K562 (cell line): ENCODE measurements around the gene PPIA. TPM values are rescaled to one million over a fixed set of nuclear protein-coding genes. Genes with fewer than 3 reads are reported as not detected.
A peak's percentile ranks its signal among the peaks of the same experiment; 100 is the strongest.

ENCODE experiments used
- BCL6 ChIP-seq: fragments of 250-450 bp; sonication (Bioruptor Pico); IDR thresholded peaks from 2 replicates; pipeline ENCODE4 v1.4.0; 2020
- GATAD2B ChIP-seq: fragments of 450-650 bp; IDR thresholded peaks from 2 replicates; pipeline ENCODE4 v1.6.1; 2017; ENCODE audit warnings: mild to moderate bottlenecking, borderline replicate concordance
- HCFC1 ChIP-seq: IDR thresholded peaks from 2 replicates; pipeline ENCODE4 v1.6.1; 2012; ENCODE audit warnings: low read depth, low read length, improper control_type of control experiment
- IRF2 ChIP-seq: sonication (generic); formaldehyde crosslinking; IDR thresholded peaks from 2 replicates; pipeline ENCODE4 v1.8.1; 2022; ENCODE audit warnings: mild to moderate bottlenecking, missing genetic modification reagents
- MAZ ChIP-seq, 2 experiments: fragments of 450-650 bp in 1 of 2; sonication (generic) in 1 of 2; formaldehyde crosslinking; IDR thresholded peaks in 1 of 2; conservative IDR thresholded peaks in 1 of 2; 2 replicates each; pipeline versions ENCODE4 v1.4.0 to v1.5.0; 2020; ENCODE audit warnings: mild to moderate bottlenecking in 1 of 2, missing genetic modification reagents in 1 of 2
- MECOM ChIP-seq: fragments of 250-450 bp; sonication (Bioruptor Pico); IDR thresholded peaks from 2 replicates; pipeline ENCODE4 v1.8.0; 2022; ENCODE audit warnings: inconsistent platforms
- RBM14 ChIP-seq: fragments of 200-400 bp; formaldehyde crosslinking; IDR thresholded peaks from 2 replicates; pipeline ENCODE4 v1.6.1; 2018; ENCODE audit warnings: low read depth, mild to moderate bottlenecking, low read length, moderate library complexity, borderline replicate concordance; ENCODE audit not compliant: insufficient read depth
- SRSF7 ChIP-seq: fragments of 200-400 bp; formaldehyde crosslinking; optimal IDR thresholded peaks from 2 replicates; pipeline ENCODE3; 2017; ENCODE audit warnings: mild to moderate bottlenecking, low read depth, low read length
- ZNF384 ChIP-seq: IDR thresholded peaks from 2 replicates; pipeline ENCODE4 v1.6.1; 2012; ENCODE audit warnings: low read depth, low read length, improper control_type of control experiment
- ZNF696 ChIP-seq: fragments of 250-450 bp; sonication (Bioruptor Pico); conservative IDR thresholded peaks from 2 replicates; pipeline ENCODE4 v1.4.0; 2020; ENCODE audit warnings: mild to moderate bottlenecking, moderate library complexity
- ZNF699 ChIP-seq: fragments of 250-450 bp; sonication (Bioruptor Pico); IDR thresholded peaks from 2 replicates; pipeline ENCODE4 v1.8.0; 2021; ENCODE audit warnings: mild to moderate bottlenecking, moderate library complexity; ENCODE audit not compliant: insufficient replicate concordance
- polyA plus RNA-seq, 8 experiments: library from polyadenylated mRNA; depleted of rRNA in 4 of 8; stranded (reverse) in 5 of 8; unstranded in 3 of 8; fragments of >200 nt; fragmentation: Nextera tagmentation in 2 of 8; fragmentation: Illumina TruSeq in 1 of 8; extraction: Ambion mirVana in 2 of 8; extraction: Trizol in 1 of 8; gene quantifications; 2 replicates each; pipeline versions ENCODE4 v1.2.1 to v1.2.3, GENCODE V29; 2011 to 2014; ENCODE audit warnings: inconsistent platforms in 1 of 8, missing spikeins in 1 of 8
- total RNA-seq, 7 experiments: library from RNA; depleted of rRNA in 6 of 7; stranded (reverse); fragments of >200 nt in 6 of 7; fragmentation: Illumina TruSeq in 2 of 7; extraction: Trizol in 2 of 7; gene quantifications; 2 replicates each; pipeline versions ENCODE4 v1.2.1 to v1.2.3, GENCODE V29; 2011 to 2021; ENCODE audit warnings: low replicate concordance in 1 of 7
- TF ChIP-seq, protein P1 (sequence below): fragments of 450-650 bp; formaldehyde crosslinking; conservative IDR thresholded peaks from 2 replicates; pipeline ENCODE4 v1.4.0; 2022; ENCODE audit warnings: mild to moderate bottlenecking, missing genetic modification characterization
- TF ChIP-seq, protein P2 (sequence below): fragments of 250-450 bp; sonication (Bioruptor Pico); IDR thresholded peaks from 2 replicates; pipeline ENCODE4 v1.4.0; 2020
- TF ChIP-seq, protein P3 (sequence below): fragments of 450-650 bp; IDR thresholded peaks from 2 replicates; pipeline ENCODE4 v1.6.1; 2016; ENCODE audit warnings: borderline replicate concordance
- TF ChIP-seq, protein P4 (sequence below): fragments of 450-650 bp; formaldehyde crosslinking; IDR thresholded peaks from 2 replicates; pipeline ENCODE4 v1.4.0; 2022; ENCODE audit warnings: missing genetic modification characterization

The PPIA gene
- total and polyA plus RNA-seq, 9 of the 15 experiments (the other 6 are each of a cell fraction or from before 2014, with no cell fraction given): 2,583 to 7,504 (median 3,973) TPM

DNA sequence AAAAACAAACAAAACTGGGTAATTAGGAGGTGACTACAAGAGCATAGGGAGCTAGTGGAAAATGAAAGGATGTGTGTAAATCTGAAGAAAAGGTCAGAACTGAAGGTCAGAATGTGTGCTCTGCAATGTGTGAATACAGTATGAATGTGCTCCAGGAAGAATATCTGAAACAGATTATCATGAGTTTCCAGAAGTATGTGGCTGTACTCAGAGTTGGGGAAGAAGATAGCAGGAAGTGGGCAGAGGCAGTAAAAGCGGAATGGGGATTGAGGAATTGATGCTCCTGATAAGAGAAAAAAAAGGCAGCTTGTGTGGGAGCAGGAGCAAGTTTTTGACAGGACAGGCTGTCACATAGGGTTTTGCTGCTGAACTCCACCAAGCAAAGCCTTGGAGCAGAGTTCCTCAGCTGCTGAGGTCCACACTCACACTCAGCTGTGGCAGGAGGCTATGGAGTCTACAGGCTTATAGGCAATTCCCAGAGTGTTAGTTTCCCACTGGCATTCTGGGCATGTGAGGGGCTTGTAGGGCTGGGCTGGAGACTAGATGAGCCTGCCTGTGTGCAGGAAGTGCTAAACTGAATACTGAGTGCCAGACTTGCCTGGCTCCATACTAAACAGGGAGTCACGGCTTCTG, 28.5 kb downstream of the PPIA start (continued):
- TF ChIP-seq, protein P1, sequence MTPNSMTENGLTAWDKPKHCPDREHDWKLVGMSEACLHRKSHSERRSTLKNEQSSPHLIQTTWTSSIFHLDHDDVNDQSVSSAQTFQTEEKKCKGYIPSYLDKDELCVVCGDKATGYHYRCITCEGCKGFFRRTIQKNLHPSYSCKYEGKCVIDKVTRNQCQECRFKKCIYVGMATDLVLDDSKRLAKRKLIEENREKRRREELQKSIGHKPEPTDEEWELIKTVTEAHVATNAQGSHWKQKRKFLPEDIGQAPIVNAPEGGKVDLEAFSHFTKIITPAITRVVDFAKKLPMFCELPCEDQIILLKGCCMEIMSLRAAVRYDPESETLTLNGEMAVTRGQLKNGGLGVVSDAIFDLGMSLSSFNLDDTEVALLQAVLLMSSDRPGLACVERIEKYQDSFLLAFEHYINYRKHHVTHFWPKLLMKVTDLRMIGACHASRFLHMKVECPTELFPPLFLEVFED (CRISPR knock-in tag): no peak; the same call in 1 of the 2 replicates
- TF ChIP-seq IRF2 (CRISPR knock-in tag): no peak
- TF ChIP-seq ZNF384: peak; percentile 78
- no peak for TF ChIP-seq GATAD2B
- TF ChIP-seq HCFC1: no peak
- no peak for TF ChIP-seq ZNF699 (CRISPR knock-in tag)
- TF ChIP-seq, protein P2, sequence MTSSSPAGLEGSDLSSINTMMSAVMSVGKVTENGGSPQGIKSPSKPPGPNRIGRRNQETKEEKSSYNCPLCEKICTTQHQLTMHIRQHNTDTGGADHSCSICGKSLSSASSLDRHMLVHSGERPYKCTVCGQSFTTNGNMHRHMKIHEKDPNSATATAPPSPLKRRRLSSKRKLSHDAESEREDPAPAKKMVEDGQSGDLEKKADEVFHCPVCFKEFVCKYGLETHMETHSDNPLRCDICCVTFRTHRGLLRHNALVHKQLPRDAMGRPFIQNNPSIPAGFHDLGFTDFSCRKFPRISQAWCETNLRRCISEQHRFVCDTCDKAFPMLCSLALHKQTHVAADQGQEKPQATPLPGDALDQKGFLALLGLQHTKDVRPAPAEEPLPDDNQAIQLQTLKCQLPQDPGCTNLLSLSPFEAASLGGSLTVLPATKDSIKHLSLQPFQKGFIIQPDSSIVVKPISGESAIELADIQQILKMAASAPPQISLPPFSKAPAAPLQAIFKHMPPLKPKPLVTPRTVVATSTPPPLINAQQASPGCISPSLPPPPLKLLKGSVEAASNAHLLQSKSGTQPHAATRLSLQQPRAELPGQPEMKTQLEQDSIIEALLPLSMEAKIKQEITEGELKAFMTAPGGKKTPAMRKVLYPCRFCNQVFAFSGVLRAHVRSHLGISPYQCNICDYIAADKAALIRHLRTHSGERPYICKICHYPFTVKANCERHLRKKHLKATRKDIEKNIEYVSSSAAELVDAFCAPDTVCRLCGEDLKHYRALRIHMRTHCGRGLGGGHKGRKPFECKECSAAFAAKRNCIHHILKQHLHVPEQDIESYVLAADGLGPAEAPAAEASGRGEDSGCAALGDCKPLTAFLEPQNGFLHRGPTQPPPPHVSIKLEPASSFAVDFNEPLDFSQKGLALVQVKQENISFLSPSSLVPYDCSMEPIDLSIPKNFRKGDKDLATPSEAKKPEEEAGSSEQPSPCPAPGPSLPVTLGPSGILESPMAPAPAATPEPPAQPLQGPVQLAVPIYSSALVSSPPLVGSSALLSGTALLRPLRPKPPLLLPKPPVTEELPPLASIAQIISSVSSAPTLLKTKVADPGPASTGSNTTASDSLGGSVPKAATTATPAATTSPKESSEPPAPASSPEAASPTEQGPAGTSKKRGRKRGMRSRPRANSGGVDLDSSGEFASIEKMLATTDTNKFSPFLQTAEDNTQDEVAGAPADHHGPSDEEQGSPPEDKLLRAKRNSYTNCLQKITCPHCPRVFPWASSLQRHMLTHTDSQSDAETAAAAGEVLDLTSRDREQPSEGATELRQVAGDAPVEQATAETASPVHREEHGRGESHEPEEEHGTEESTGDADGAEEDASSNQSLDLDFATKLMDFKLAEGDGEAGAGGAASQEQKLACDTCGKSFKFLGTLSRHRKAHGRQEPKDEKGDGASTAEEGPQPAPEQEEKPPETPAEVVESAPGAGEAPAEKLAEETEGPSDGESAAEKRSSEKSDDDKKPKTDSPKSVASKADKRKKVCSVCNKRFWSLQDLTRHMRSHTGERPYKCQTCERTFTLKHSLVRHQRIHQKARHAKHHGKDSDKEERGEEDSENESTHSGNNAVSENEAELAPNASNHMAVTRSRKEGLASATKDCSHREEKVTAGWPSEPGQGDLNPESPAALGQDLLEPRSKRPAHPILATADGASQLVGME (CRISPR knock-in tag): no peak
- no peak for TF ChIP-seq MECOM (CRISPR knock-in tag)
- TF ChIP-seq SRSF7: no peak
- no peak for TF ChIP-seq RBM14
- TF ChIP-seq, protein P3, sequence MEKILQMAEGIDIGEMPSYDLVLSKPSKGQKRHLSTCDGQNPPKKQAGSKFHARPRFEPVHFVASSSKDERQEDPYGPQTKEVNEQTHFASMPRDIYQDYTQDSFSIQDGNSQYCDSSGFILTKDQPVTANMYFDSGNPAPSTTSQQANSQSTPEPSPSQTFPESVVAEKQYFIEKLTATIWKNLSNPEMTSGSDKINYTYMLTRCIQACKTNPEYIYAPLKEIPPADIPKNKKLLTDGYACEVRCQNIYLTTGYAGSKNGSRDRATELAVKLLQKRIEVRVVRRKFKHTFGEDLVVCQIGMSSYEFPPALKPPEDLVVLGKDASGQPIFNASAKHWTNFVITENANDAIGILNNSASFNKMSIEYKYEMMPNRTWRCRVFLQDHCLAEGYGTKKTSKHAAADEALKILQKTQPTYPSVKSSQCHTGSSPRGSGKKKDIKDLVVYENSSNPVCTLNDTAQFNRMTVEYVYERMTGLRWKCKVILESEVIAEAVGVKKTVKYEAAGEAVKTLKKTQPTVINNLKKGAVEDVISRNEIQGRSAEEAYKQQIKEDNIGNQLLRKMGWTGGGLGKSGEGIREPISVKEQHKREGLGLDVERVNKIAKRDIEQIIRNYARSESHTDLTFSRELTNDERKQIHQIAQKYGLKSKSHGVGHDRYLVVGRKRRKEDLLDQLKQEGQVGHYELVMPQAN: no peak
- TF ChIP-seq ZNF696 (CRISPR knock-in tag): no peak
- no peak for TF ChIP-seq MAZ (CRISPR knock-in tag; conservative IDR thresholded peaks at IDR 0.05 in 1 of 2, IDR thresholded peaks at IDR 0.05 in 1 of 2)
- TF ChIP-seq BCL6: no peak
- TF ChIP-seq, protein P4, sequence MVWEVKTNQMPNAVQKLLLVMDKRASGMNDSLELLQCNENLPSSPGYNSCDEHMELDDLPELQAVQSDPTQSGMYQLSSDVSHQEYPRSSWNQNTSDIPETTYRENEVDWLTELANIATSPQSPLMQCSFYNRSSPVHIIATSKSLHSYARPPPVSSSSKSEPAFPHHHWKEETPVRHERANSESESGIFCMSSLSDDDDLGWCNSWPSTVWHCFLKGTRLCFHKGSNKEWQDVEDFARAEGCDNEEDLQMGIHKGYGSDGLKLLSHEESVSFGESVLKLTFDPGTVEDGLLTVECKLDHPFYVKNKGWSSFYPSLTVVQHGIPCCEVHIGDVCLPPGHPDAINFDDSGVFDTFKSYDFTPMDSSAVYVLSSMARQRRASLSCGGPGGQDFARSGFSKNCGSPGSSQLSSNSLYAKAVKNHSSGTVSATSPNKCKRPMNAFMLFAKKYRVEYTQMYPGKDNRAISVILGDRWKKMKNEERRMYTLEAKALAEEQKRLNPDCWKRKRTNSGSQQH (CRISPR knock-in tag): peak; percentile 46; the same call in 1 of the 2 replicates
